ENCODE measurements around the gene PTPN9. TPM values are rescaled to one million over a fixed set of nuclear protein-coding genes. Genes with fewer than 3 reads are reported as not detected.
"Not testable (repeated sequence)": the region's sequence is repeated elsewhere in the genome, so short reads cannot be mapped to it uniquely, and the experiment has no call there.

The PTPN9 gene
- 22.9 TPM for total RNA-seq

- peak; percentile 92 for DNase-seq
These were observed at the start of gene PTPN9 for GRCh38 chr15:75578948-75579920. Gene PTPN9 (minus strand): TSS chr15:75579315. CDS start chr15:75578776, 539 bp downstream.

- peak; percentile 98 for DNase-seq
These were observed 46.6 kb upstream of the PTPN9 start, which contains the start of gene SNUPN for GRCh38 chr15:75625542-75626347. Gene SNUPN (minus strand): TSS chr15:75625725. CDS start chr15:75621051, 4,674 bp downstream.

GRCh38 chr15:75622505-75622904 lies 43.4 kb upstream of the PTPN9 start:
- no peak for DNase-seq

GRCh38 chr15:75620841-75621391 lies 41.8 kb upstream of the PTPN9 start:
- DNase-seq: peak; percentile 78

GRCh38 chr15:75620058-75620820 lies 41.1 kb upstream of the PTPN9 start:
- peak; percentile 62 for DNase-seq

GRCh38 chr15:75616766-75617165 lies 37.7 kb upstream of the PTPN9 start:
- no peak for DNase-seq

- no peak for DNase-seq
These were observed 27.9 kb upstream of the PTPN9 start for GRCh38 chr15:75606711-75607699.

GRCh38 chr15:75606026-75606425 lies 26.9 kb upstream of the PTPN9 start:
- no peak for DNase-seq

GRCh38 chr15:75599401-75599800 lies 20.3 kb upstream of the PTPN9 start:
- DNase-seq: no peak

- no peak for DNase-seq
These were observed 19.2 kb upstream of the PTPN9 start for GRCh38 chr15:75598361-75598760.

GRCh38 chr15:75597667-75598341 lies 18.7 kb upstream of the PTPN9 start:
- no peak for DNase-seq

GRCh38 chr15:75596703-75597345 lies 17.7 kb upstream of the PTPN9 start:
- DNase-seq: no peak

GRCh38 chr15:75594276-75594675 lies 15.2 kb upstream of the PTPN9 start:
- DNase-seq: no peak

GRCh38 chr15:75591655-75592364 lies 12.7 kb upstream of the PTPN9 start:
- no peak for DNase-seq

GRCh38 chr15:75590239-75590638 lies 11.1 kb upstream of the PTPN9 start:
- DNase-seq: no peak

- no peak for DNase-seq
These were observed 10.0 kb upstream of the PTPN9 start for GRCh38 chr15:75589071-75589470.

- DNase-seq: not testable (repeated sequence)
These were observed 7.3 kb upstream of the PTPN9 start for GRCh38 chr15:75586422-75586821.

- DNase-seq: no peak
These were observed 5.0 kb upstream of the PTPN9 start for GRCh38 chr15:75584121-75584520.

GRCh38 chr15:75583701-75584100 lies 4.6 kb upstream of the PTPN9 start:
- no peak for DNase-seq
